DOHH2 (cell line): ENCODE data around the gene NCF4.

Source experiments
- EZH2phosphoT487 ChIP-seq: fragments of 200-600 bp; sonication (generic); IDR thresholded peaks from 2 replicates; pipeline ENCODE4 v1.6.1; 2017; ENCODE audit warnings: borderline replicate concordance, mild to moderate bottlenecking, antibody characterized with exemption, low read length, moderate library complexity, mixed read lengths
- TF ChIP-seq, protein P1 (sequence below): fragments of 200-600 bp; sonication (generic); IDR thresholded peaks from one replicate; pipeline ENCODE4 v1.5.1; 2014; ENCODE audit warnings: antibody characterized with exemption, mild to moderate bottlenecking, low read depth, low read length; ENCODE audit not compliant: poor library complexity, severe bottlenecking

DNA sequence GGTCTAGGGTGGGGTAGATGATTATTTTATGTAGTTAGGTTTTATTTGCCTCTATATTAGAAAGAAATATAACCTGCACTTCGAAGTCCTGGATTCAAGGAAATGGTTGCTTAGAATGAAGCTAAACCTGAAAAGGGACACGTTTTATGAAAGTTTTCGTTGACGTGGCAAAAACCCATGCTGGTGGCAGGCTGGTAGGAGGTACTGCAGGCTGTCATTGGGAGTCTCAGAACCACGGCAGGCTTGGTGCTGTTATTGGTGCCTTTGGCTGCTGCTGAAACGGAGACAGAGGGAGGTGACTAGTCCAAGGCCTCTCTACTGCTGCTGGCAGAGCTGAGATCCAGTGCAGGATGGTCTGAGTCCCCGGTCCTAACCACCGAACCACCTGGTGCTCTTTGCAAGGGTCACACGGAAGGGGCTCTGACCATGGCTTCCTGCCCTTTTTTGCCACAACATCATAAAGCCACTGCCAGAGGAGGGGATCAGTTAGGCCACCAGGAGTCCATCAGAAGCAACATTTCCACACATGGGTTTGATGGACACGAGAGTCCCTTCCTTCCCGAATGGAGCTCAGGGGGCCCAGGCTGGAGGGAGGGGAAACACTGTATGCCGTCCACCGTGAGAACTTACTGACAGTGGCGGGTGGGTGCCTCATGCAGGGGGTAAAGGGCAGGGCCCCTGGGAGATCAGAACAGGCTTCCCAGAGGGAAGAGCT lies 66.1 kb downstream of the NCF4 start:
- TF ChIP-seq, protein P1, sequence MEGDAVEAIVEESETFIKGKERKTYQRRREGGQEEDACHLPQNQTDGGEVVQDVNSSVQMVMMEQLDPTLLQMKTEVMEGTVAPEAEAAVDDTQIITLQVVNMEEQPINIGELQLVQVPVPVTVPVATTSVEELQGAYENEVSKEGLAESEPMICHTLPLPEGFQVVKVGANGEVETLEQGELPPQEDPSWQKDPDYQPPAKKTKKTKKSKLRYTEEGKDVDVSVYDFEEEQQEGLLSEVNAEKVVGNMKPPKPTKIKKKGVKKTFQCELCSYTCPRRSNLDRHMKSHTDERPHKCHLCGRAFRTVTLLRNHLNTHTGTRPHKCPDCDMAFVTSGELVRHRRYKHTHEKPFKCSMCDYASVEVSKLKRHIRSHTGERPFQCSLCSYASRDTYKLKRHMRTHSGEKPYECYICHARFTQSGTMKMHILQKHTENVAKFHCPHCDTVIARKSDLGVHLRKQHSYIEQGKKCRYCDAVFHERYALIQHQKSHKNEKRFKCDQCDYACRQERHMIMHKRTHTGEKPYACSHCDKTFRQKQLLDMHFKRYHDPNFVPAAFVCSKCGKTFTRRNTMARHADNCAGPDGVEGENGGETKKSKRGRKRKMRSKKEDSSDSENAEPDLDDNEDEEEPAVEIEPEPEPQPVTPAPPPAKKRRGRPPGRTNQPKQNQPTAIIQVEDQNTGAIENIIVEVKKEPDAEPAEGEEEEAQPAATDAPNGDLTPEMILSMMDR = no peak
- TF ChIP-seq EZH2phosphoT487 = no peak
